HG02840 (cell line): ENCODE measurements around the gene COL26A1.

Experiments
- ATAC-seq: cut with Tn5 transposase; IDR thresholded peaks from one replicate; pipeline ENCODE4 v1.9.1; 2021; ENCODE audit warnings: mild to moderate bottlenecking, moderate library complexity, moderate number of reproducible peaks; ENCODE audit not compliant: unreplicated experiment, low FRiP score

The COL26A1 gene

DNA sequence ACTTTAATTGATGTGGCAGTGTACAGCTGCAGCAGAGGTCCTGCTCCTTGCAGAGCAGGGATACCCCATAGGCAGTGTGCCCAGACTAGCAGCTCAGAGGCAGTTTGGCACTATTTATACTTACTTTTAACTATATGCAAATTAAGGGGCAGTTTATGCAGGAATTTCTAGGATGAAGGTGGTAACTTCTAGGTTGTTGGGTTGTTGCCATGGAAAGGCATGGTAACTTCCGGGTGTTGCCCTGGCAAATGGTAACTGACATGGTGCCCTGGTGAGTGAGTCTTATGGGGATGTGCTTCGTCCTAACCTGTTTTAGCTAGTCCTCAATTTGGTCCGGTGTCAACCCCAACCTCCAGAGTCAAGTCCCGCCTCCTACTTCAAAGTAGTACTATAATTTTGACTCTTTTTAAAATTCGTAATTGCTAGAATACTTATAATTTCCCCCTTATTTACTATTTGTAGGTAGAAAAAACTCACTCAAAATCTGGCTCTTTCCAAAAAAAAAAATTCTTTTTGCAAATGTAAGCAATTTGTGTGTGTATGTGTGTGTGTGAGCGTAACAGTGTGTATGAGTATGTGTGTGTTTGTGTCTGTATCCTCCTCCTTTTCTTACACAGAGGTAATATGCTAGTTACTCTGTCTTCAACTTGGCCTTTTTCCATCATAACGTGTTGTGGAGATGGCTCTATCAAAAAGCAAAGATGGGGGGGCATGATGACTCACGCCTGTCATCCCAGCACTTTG, 5.9 kb downstream of the COL26A1 start:
- ATAC-seq = no peak

DNA sequence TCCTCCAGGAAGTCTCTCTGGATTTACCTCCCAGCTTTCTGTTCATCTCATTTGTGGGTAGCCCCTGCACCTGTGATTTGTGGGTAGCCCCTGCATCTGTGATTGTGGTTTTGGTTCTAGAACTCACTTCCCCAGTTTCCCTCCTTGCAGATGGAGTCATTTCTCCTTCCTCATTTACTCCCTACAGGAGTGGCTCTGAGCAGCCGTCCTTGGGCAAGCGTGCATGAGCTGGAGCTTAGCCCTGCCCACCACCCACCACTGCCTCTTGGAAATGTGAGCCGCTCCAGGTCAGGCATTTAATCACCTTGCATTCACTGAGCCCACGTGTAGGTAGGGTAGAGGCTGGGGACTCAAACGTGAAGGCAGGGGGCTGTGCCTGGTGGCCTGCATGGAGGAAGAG, 8.2 kb downstream of the COL26A1 start:
- ATAC-seq = no peak

DNA sequence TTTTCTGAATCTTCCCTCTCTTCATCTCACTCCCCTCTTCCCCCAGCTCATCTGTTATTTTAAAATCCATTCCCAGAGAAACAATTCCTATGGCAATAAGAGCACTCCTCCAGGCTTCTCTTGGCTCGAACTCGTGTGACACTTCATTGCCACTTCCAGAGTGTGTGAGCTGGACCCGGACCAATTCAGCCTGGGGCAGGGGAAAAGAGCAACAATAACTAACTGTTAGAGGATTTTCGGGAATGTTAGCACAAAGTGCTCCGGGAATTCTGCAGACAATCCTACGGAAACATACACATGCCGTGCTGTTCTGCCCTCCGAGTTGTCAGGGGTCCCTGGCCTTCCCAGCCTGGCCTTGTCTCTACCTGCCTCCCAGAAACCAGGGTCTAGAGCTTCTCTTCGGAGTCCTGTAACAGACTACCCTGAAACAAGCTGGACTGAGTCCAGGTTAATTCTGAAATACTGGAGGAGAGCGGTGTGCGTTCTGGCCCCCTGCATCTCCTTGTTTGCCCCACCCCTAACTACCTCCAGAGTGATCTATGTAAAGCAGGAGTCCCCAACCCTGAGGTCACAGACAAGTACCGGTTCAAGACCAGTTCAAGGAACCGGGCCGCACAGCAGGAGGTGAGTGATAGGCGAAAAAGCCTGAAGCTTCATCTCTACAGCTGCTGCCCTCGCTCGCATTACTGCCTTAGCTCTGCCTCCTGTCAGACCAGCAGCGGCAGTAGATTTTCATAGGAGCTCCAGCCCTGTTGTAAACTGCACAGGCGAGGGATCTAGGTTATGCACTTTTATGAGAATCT, 11.3 kb downstream of the COL26A1 start:
- no peak for ATAC-seq

DNA sequence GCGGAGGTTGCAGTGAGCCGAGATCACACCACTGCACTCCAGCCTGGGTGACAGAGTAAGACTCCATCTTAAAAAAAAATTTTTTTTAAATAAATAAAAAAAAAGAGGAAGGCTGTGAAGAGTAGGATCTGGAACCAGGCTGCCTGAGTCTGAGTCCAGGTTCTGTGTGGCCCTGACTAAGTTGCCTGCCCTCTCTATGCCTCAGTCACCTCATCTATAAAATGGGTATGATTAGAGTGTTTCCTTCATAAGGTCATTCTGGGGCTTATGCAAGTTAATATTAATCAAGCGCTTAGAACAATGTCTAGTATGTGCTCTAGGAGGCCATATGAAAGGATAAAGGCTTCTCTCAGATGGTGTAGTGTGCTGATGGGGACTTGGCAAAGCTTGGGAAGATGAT, 12.3 kb downstream of the COL26A1 start:
- ATAC-seq = no peak

DNA sequence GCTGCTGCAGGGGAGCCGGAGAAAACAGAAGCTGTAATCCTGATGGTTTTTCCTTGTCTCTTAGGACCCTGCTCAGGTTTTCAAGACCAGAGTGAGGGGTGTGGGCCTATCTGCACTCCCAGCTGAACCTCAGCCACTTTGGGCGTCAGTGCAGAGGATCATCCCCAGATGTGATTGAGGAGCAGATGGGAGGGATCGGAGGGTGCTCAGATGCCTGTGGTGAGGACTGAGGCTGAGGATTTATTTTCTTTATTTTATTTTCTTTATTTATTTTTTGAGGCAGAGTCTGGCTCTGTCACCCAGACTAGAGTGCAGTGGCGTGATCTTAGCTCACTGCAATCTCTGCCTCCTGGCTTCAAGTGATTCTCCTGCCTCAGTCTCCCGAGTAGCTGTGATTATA, 13.9 kb downstream of the COL26A1 start:
- ATAC-seq = no peak

DNA sequence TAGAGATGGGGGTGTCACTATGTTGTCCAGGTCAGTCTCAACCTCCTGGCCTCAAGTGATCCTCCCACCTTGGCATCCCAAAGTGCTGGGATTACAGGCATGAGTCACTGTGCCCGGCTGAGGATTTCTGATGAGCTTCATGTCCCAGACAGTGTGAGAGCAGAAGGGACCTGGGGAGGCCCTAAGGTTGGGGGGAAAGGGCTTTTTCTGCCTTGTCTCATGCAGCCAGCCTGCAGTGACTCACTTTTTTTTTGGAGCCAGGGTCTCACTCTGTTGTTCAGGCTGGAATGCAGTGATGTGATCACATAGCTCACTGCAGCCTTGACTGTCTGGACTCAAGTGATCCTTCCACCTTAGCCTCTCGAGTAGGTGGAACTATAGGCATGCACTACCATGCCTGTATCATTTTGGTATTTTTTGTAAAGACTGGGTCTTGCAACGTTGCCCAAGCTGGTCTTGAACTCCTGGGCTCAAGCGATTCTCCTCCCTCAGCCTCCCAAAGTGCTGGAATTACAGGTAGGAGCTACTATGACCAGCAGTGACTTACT, 14.6 kb downstream of the COL26A1 start:
- ATAC-seq = no peak

DNA sequence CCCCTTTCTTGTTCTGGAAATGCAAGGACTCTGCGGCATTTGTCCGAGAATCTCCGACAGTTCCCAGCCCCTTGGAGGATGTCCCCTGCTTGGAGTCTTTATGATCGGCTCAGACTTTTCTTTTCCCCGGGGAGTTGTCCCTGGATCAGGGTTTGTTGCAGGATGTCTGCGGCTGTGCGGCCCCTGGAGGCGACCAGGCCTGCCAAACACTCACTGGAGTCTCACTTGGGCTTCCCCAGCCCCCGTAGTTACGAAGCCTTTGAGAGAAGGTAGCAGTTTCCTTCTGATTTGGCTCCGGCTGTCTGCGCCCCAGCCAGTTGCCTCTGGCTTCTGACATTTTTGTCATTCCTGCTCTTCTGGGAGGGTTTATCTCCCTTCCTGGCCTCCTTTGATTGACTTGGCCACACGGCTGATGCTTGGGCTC, 16.1 kb downstream of the COL26A1 start:
- ATAC-seq = no peak

DNA sequence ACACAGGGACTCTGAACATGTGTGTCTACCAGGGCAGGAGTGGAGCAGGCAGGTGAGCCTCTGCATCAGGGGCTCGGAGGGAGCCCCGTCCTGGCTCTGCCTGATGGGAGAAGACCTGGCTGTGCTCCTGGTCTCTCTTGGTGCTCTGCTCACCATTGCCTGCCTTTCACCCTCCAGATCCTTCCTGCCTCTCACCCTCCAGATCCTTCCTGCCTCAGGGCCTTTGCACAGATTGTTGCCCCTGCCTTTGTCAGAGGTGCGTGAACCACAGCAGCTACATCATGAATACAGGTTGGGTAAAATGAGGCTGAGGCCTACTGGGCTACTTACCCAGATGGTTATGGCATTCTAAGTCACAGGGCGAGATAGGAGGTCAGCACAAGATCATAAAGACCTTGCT, 16.6 kb downstream of the COL26A1 start:
- ATAC-seq = no peak

DNA sequence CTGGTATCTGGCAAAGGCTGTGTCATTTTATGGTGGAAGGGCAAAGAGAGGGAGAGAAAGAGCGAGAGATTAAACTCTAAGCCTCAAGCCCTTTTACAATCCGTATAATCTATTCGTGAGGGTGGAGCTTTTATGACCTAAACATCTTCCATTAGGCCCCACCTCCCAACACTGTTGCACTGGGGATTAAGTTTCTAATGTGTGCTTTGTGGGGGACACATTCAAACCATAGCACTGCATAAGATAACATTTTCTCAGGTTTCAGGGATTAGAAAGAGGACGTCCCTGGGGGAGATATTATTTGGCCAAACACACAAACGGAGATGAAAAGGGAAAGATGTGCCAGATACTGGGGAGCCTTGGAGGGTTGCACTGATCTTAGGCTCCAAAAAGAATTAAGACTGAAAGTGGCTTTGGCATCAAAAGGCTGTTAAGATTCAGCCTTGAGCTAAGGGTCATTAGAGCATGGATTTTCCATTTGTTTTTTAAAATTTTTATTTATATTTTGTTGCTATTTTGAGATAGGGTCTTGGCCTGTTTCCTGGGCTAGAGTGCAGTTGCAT, 19.0 kb downstream of the COL26A1 start:
- no peak for ATAC-seq

DNA sequence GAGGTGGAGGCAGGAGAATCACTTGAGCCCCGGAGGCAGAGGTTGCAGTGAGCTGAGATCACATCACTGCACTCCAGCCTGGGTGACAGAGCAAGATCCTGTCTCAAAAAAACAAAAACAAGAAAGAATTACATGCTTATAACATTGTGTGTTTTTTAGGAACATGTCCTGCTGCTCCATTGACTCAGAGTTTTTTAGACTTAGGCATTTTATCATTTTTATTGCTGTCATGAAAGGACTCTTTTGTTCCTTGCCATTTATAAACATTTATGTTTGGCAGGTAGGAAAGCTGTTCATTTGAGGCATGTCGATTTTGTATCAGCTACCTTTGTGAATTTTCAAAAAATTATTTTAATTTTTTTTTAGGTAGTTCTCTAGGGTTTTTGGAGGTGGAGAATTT, 20.3 kb downstream of the COL26A1 start:
- no peak for ATAC-seq

DNA sequence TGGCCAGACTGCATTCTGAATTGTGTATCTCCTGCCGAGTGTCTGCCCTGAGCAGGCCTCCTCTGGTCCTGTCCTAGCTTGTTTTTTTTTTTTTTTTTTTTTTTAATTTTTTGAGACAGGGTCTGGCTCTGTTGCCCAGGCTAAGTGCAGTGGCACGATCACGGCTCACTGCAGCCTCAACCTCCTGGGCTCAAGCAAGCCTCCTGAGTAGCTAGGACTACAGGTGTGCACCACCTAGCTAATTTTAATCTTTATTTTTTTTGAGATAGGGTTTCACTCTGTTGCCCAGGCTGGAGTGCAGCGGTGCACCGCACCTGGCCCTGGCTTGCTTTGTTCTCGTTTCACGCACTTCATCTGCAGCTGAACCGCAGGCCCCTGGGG, 23.5 kb downstream of the COL26A1 start:
- no peak for ATAC-seq

DNA sequence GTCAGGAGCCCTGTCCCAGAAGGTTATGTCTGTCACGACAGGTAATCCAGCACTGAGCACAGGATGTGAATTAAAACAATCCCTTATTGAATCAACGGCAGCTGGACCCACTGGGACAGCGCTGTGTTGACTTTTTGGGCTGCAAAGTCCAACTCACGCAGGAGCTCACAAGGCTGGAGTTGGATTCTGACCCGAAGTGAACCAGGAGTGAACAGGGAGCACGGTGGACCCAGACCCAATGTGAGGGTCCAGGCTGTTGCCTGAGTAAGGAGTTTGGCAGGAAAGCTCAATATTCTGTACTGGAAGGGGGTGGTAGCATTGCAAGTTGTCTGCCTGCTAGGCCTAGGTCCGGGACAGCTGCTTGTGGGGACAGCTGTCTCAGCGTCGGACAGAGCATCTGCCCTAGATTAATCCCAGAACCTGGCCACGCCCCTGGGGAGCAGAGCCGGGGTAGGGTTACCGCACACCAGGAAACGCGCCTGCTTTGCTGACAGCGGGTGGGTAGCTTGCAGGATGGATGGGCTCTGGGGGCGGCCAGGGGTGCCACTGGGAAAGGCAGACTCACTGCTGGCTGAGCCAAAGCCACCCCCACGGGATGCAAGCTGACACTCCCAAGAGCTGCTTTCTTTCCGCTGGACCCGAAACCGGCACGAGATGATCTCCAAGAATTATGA, 24.0 kb downstream of the COL26A1 start:
- no peak for ATAC-seq

DNA sequence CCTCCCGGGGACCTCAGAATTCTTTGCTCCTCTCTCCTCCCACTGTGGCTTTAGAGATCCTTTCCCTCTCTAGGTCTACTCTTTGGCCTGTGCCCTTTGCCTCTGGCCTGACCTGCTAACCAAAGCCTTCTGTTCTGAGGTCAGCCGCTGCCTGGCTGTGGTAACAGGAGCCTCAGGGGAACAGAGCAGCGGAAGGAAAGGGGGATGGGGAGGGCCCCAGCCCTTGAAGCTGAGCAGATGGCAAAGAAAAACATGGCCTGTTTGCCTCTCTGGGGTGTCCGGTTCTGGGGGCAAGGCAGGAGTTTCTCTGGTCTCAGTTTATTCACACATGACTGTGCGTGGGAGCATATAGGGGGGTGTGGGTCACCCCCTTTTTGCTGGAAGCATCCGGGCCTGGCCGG, 28.2 kb downstream of the COL26A1 start:
- ATAC-seq = peak; percentile 83

DNA sequence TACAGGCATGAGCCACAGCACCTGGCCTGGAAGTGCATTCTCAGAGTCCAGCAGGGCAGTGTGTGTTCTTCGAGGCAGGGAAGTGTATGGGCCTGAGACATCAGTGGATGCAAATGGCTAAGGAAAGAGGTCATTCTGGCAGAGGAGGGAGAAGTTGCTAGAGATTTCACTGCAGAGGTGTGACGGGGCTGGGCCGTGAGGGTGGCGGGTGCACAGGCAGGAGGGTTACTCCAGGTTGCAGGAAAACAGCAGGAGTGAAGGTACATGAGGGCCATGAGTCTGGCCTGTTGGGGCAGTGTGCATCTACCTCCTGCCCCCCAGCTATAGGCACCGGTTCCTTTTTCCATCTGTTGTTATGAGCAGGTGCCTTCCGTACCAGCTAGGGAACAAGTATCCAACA, 29.3 kb downstream of the COL26A1 start:
- ATAC-seq = no peak

DNA sequence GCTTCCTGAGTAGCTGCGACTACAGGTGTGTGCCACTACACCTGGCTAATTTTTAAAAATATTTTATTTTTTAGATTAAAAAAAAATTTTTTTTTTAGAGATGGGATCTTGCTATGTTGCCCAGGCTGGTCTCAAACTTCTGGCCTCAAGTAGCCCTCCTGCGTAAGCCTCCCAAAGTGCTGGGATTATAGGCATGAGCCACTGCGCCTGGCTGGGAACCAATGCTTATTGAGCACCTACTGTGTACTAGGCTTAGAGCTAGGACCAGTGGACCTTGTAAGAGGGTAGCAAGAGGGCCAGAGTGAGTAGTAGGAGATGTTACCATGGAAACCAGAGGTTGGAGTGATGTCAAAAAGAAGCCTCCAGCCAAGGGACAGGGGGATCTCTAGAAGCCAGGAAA, 31.2 kb downstream of the COL26A1 start:
- ATAC-seq = no peak

DNA sequence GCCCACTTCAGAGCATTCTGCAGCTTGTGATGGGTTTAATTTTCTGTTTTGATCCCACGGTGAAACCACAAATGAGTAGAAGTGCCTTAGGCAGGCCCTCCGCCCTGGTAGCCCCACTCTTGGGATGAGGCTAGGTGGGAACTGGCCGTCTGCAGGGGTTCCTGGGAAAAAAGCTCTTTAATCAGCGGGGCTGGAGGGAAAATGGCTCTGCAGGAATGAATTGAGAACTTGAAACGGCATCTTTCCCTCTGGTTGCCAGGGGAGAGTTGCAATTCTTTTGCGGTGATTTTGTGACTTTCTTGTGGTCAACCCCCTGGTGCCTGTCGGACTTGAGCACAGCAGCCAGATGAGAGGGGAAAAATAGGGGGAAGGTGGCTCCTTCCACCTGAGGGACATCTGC, 32.7 kb downstream of the COL26A1 start:
- no peak for ATAC-seq

DNA sequence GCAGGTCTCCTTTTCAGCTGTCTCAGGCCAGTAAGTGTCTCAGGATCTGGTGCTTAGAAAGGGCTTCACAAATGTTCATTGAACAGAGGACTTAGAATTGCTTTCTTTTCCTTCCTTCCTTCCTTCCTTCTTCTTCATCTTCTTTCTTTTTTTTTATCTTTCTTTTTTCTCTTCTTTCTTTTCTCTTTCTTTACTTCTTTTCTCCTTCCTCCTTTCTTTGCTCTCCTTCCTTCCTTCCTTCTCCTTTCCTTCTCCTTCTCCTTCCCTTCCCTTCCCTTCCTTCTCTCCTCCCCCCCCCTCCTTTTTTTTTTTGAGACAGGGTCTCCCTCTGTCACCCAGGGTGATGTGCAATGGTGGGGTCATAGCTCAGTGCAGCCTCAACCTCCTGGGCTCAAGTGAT, 34.6 kb downstream of the COL26A1 start:
- ATAC-seq = no peak

DNA sequence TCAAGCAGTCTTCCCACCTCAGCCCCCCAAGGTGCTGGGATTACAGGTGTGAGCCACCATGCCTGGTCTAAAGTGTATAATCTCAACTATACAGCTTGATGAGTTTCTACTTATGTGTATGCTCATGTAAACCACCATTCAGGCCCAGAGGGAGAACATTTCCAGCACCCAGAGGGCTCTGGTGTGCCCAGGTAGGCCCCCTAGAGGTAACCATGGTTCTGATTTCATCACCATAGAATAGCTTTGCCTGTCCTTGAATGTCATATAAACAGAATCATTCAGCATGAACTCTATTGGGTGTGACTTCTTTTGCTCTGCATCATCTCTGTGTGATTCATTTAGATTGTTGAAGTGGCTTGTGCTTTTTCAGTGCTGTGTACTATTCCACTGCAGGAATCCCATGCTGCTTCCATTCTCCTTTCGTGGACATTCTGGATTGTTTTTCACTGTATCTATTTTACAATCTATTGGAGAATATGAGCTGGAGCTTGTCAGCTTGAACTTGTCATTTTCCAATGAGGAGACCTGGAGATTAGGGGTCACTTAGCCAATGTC, 35.2 kb downstream of the COL26A1 start:
- ATAC-seq = no peak

DNA sequence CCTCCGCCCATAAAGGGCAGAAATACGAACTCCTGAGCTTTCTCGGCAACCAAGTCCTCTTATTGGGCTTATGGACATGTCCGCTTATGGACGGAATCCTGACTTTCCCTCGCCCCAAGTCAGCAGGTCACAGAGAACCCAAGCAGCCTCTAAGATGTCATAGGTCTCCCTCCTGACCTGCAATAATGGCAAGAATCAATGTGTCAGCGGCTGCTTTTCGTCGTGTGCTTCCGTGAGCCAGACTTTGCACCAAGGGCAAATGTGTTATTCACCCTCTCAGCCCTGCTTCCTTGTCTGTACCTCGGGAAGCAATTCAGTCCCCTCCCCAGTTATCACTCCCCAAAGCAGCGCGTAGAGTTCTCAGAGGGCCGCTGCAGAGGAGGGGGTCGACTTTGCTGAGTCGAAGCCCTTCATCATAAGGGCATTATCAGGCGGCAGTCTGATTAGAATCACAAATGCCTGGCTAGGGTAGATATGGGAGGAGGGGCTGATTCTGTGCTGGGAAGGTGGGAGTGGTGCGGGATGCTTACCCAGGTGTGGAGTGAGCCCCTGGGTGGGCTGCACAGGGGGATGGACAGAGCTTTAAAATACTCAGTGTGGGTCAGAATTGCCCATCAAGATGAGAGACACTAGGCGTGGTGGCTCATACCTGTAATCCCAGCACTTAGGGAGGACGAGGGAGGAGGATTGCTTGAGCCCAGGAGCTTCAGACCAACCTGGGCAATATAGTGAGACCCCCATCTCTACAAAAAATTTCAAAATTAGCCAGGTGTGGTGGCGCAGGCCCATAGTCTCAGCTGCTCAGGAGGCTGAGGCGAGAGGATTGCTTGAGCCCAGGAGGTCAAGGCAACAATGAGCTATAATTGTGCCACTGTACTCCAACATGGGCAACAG, 36.0 kb downstream of the COL26A1 start:
- ATAC-seq = no peak

DNA sequence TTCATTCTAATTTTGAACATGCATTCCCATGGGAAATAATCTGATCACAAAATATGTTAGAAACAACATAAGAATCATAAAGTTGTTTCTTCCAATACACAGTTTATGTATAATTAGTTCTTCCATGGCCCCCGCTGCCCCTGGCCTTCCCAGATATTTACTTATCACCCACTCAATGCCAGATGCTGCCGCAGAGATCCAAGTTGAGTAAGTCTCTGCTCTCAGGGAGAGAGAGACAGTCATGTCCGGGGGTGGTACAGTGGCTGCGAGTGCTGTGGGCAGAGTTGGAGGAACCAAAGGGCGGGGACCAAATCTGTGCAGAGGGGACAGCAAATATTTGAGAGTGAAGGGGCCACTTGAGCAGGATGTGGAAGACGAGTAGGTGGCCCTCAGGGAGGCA, 37.1 kb downstream of the COL26A1 start:
- no peak for ATAC-seq
